Gastroesophageal sphincter (tissue), 3 donors: ENCODE data around the gene ATP9B.

ENCODE experiments used
- CTCF ChIP-seq, 4 experiments: fragments of 200-600 bp in 2 of 4; fragments of 450-650 bp in 2 of 4; sonication (generic) in 1 of 4; IDR thresholded peaks; one replicate each; pipeline ENCODE4 v1.5.1; 2017 to 2019; ENCODE audit warnings: antibody characterized with exemption in 4 of 4, mild to moderate bottlenecking in 2 of 4, moderate library complexity in 2 of 4
- POLR2A ChIP-seq, 2 donors: fragments of 450-650 bp; IDR thresholded peaks; one replicate each; pipeline ENCODE4 v1.6.1; 2017; ENCODE audit warnings: antibody characterized with exemption in 2 of 2, mild to moderate bottlenecking in 2 of 2, moderate library complexity in 1 of 2
- POLR2AphosphoS5 ChIP-seq: sonication (generic); formaldehyde crosslinking; IDR thresholded peaks from one replicate; pipeline ENCODE4 v1.6.1; 2017; ENCODE audit warnings: antibody characterized with exemption

- TF ChIP-seq POLR2AphosphoS5 (no peak), POLR2A (IDR thresholded peaks at IDR 0.05) (no peak), CTCF (IDR thresholded peaks at IDR 0.05) (no peak)
Measured at GRCh38 chr18:79333046-79333445, 263.9 kb downstream of the ATP9B start.
